H1 (cell line): Measurements from ENCODE around the gene FGF12. TPM values are rescaled to one million over a fixed set of nuclear protein-coding genes. Genes with fewer than 3 reads are reported as not detected.

Experiments
- CTCF ChIA-PET: fragments of 300-600 bp; sonication (Branson Sonifier 250); formaldehyde crosslinking; loops from one replicate; lab custom pipeline; 2021; ENCODE audit not compliant: partially characterized antibody; lab: Charles Lee
- POLR2A ChIA-PET: fragments of 300-600 bp; sonication (Branson Sonifier 250); formaldehyde crosslinking; loops from one replicate; lab custom pipeline; 2021; ENCODE audit warnings: inconsistent platforms; ENCODE audit not compliant: partially characterized antibody; lab: Charles Lee
- DNase-seq, 2 experiments: peaks; one replicate each; pipeline versions ENCODE4 v3.0.0 to v3.0.0-alpha.2; 2010 to 2022; ENCODE audit warnings: low spot score in 2 of 2, low read depth in 1 of 2, mixed read lengths in 1 of 2
- FAIRE-seq: peaks from 2 replicates; lab custom pipeline; 2011; peaks lifted over from hg19 to GRCh38; lab: Jason Lieb, UNC
- H2AFZ ChIP-seq: 2 replicates; pipeline ENCODE4 v1.8.1; 2012; ENCODE audit warnings: low read length, inconsistent platforms
- H2AK5ac ChIP-seq: 2 replicates; pipeline ENCODE4 v1.6.1; 2013; ENCODE audit warnings: low read depth, low read length
- H2BK120ac ChIP-seq: replicated peaks from 2 replicates; pipeline ENCODE3; 2013; ENCODE audit warnings: low read depth, low read length, inconsistent platforms
- H2BK12ac ChIP-seq: 2 replicates; pipeline ENCODE4 v1.6.1; 2013; ENCODE audit warnings: low read depth, low read length
- H2BK15ac ChIP-seq: 2 replicates; pipeline ENCODE4 v1.6.1; 2013; ENCODE audit warnings: low read length
- H2BK20ac ChIP-seq: 2 replicates; pipeline ENCODE4 v1.6.1; 2013; ENCODE audit warnings: low read length
- H2BK5ac ChIP-seq: 2 replicates; pipeline ENCODE4 v1.6.1; 2013; ENCODE audit warnings: low read depth, low read length
- H3K14ac ChIP-seq: 2 replicates; pipeline ENCODE4 v1.6.1; 2013; ENCODE audit warnings: inconsistent platforms; ENCODE audit not compliant: insufficient read length
- H3K18ac ChIP-seq: 2 replicates; pipeline ENCODE4 v1.6.1; 2013; ENCODE audit warnings: low read length; ENCODE audit errors: extremely low read depth
- H3K23ac ChIP-seq: 2 replicates; pipeline ENCODE4 v1.6.1; 2013; ENCODE audit warnings: inconsistent platforms; ENCODE audit not compliant: insufficient read length
- H3K23me2 ChIP-seq: 2 replicates; pipeline ENCODE4 v1.6.1; 2013; ENCODE audit warnings: low read depth, low read length
- H3K27ac ChIP-seq: 2 replicates; pipeline ENCODE4 v1.6.1; 2011; ENCODE audit warnings: low read depth, low read length, inconsistent platforms
- H3K27me3 ChIP-seq, 4 experiments: replicated peaks in 1 of 4; 1 replicate in 1 of 4; 2 replicates in 3 of 4; pipeline versions ENCODE4 v1.6.1 to v1.8.1; 2011 to 2013; ENCODE audit warnings: low read length in 3 of 4, mild to moderate bottlenecking in 3 of 4, inconsistent platforms in 2 of 4, mixed read lengths in 2 of 4, moderate library complexity in 1 of 4; ENCODE audit not compliant: control insufficient read depth in 3 of 4, insufficient read depth in 3 of 4; ENCODE audit errors: extremely low read depth in 1 of 4
- H3K36me3 ChIP-seq, 4 experiments: 2 replicates each; pipeline versions ENCODE4 v1.6.1 to v1.8.1; 2011 to 2013; ENCODE audit warnings: mild to moderate bottlenecking in 4 of 4, low read length in 3 of 4, moderate library complexity in 2 of 4, control low read depth in 1 of 4, inconsistent platforms in 1 of 4; ENCODE audit not compliant: insufficient read depth in 4 of 4, control insufficient read depth in 2 of 4
- H3K4ac ChIP-seq: replicated peaks from 2 replicates; pipeline ENCODE3; 2013; ENCODE audit warnings: low read length, low read depth, mixed read lengths, inconsistent platforms; ENCODE audit not compliant: insufficient read length
- H3K4me1 ChIP-seq, 4 experiments: replicated peaks in 1 of 4; 1 replicate in 1 of 4; 2 replicates in 3 of 4; pipeline versions ENCODE4 v1.6.1 to v1.8.1; 2011 to 2013; ENCODE audit warnings: low read length in 3 of 4, inconsistent platforms in 2 of 4, mixed read lengths in 1 of 4; ENCODE audit not compliant: insufficient read depth in 4 of 4, control insufficient read depth in 3 of 4
- H3K4me2 ChIP-seq, 2 experiments: 2 replicates each; pipeline versions ENCODE4 v1.6.1 to v1.8.1; 2011 to 2013; ENCODE audit warnings: low read depth in 2 of 2, low read length in 2 of 2, control low read depth in 1 of 2, inconsistent platforms in 1 of 2, mild to moderate bottlenecking in 1 of 2; ENCODE audit not compliant: insufficient read depth in 1 of 2
- H3K4me3 ChIP-seq, 4 experiments: fragments of 200-600, 300-600 bp in 1 of 4; sonication (generic), shearing (Covaris generic), sonication (Bioruptor Twin) in 1 of 4; 2 replicates each; pipeline versions ENCODE4 v1.5.1 to v1.8.1; 2011 to 2016; ENCODE audit warnings: low read length in 4 of 4, low read depth in 3 of 4, control low read depth in 2 of 4, inconsistent platforms in 2 of 4, mild to moderate bottlenecking in 2 of 4, mixed read lengths in 1 of 4, moderate library complexity in 1 of 4; ENCODE audit not compliant: insufficient read depth in 2 of 4; ENCODE audit errors: extremely low read depth in 1 of 4
- H3K56ac ChIP-seq: replicated peaks from 2 replicates; pipeline ENCODE3; 2013; ENCODE audit warnings: low read depth, mild to moderate bottlenecking, mixed read lengths, low read length, inconsistent platforms; ENCODE audit not compliant: insufficient read length
- H3K79me1 ChIP-seq: 2 replicates; pipeline ENCODE4 v1.6.1; 2013; ENCODE audit warnings: low read depth, low read length, control low read depth
- H3K79me2 ChIP-seq, 2 experiments: 2 replicates each; pipeline versions ENCODE4 v1.6.1 to v1.8.1; 2012 to 2013; ENCODE audit warnings: low read length in 2 of 2, mild to moderate bottlenecking in 2 of 2, inconsistent platforms in 1 of 2; ENCODE audit not compliant: insufficient read depth in 2 of 2, control insufficient read depth in 1 of 2
- H3K9ac ChIP-seq, 4 experiments: replicated peaks in 1 of 4; 1 replicate in 1 of 4; 2 replicates in 3 of 4; pipeline versions ENCODE4 v1.6.1 to v1.8.1; 2011 to 2013; ENCODE audit warnings: low read depth in 3 of 4, low read length in 3 of 4, control low read depth in 2 of 4, mild to moderate bottlenecking in 2 of 4, moderate library complexity in 2 of 4, inconsistent platforms in 1 of 4; ENCODE audit errors: extremely low read depth in 1 of 4
- H3K9me3 ChIP-seq, 2 experiments: 2 replicates each; pipeline versions ENCODE4 v1.6.1 to v1.8.1; 2012 to 2013; ENCODE audit warnings: mild to moderate bottlenecking in 2 of 2, moderate library complexity in 2 of 2, control low read depth in 1 of 2, inconsistent platforms in 1 of 2, low read depth in 1 of 2, low read length in 1 of 2, mixed read lengths in 1 of 2; ENCODE audit not compliant: insufficient read depth in 2 of 2
- H4K20me1 ChIP-seq, 2 experiments: replicated peaks in 1 of 2; 2 replicates each; pipeline versions ENCODE3 to v1.8.1; 2011 to 2013; ENCODE audit warnings: inconsistent platforms in 2 of 2, low read length in 2 of 2, mild to moderate bottlenecking in 1 of 2; ENCODE audit not compliant: insufficient read depth in 2 of 2, control insufficient read depth in 1 of 2
- H4K5ac ChIP-seq: 2 replicates; pipeline ENCODE4 v1.6.1; 2013; ENCODE audit warnings: low read length, low read depth, mixed read lengths, inconsistent platforms; ENCODE audit not compliant: insufficient read length
- H4K8ac ChIP-seq: 2 replicates; pipeline ENCODE4 v1.8.0; 2013; ENCODE audit warnings: mild to moderate bottlenecking, moderate library complexity, low read length, inconsistent platforms; ENCODE audit not compliant: insufficient read depth; ENCODE audit errors: extremely low read depth
- H4K91ac ChIP-seq: replicated peaks from 2 replicates; pipeline ENCODE3; 2013; ENCODE audit warnings: low read length, mixed read lengths, inconsistent platforms; ENCODE audit not compliant: insufficient read length
- MAFK ChIP-seq: IDR thresholded peaks from 2 replicates; pipeline ENCODE4 v1.6.1; 2012; ENCODE audit warnings: low read depth, mild to moderate bottlenecking, improper control_type of control experiment, low read length
- RAD21 ChIP-seq, 2 experiments: IDR thresholded peaks in 1 of 2; conservative IDR thresholded peaks in 1 of 2; 2 replicates each; pipeline ENCODE4 v1.6.1; 2011; ENCODE audit warnings: low read depth in 2 of 2, low read length in 2 of 2, improper control_type of control experiment in 1 of 2, inconsistent platforms in 1 of 2, mild to moderate bottlenecking in 1 of 2, moderate library complexity in 1 of 2
- TCF12 ChIP-seq: IDR thresholded peaks from 2 replicates; pipeline ENCODE4 v1.6.1; 2011; ENCODE audit warnings: low read depth, mild to moderate bottlenecking, low read length
- WGBS, 2 experiments: shearing (Covaris generic) in 1 of 2; methylation state at CpG; one replicate each; pipeline versions ENCODE4 v1.1.6 to v1.1.7; 2013 to 2015; ENCODE audit warnings: low lambda C conversion rate in 2 of 2, mixed read lengths in 2 of 2, inconsistent platforms in 1 of 2, low coverage in 1 of 2, missing lambda C conversion rate in 1 of 2; ENCODE audit not compliant: insufficient replicate concordance in 2 of 2, insufficient coverage in 1 of 2, insufficient read length in 1 of 2; ENCODE audit errors: extremely low coverage in 1 of 2, missing lambda C conversion rate in 1 of 2; 5-methylcytosine and 5-hydroxymethylcytosine counted together
- polyA plus RNA-seq, 7 experiments: library from polyadenylated mRNA; depleted of rRNA in 3 of 7; stranded (reverse) in 5 of 7; unstranded in 2 of 7; fragments of >200 nt in 5 of 7; fragments of 200-250 nt in 2 of 7; gene quantifications; 1 replicate in 5 of 7; 2 replicates in 1 of 7; 4 replicates in 1 of 7; pipeline versions ENCODE4 v1.2.1 to v1.2.3, GENCODE V29; 2011 to 2013; ENCODE audit warnings: missing spikeins in 2 of 7, mixed read lengths in 2 of 7
- total RNA-seq: library from RNA; stranded (reverse); fragmentation: NEBNext Ultra II Directional; extraction: Animal tissue kit (Norgen Biotek cat#: 25700); gene quantifications from 2 replicates; pipeline ENCODE4 v1.2.1, GENCODE V29; 2021
- TF ChIP-seq, protein P1 (sequence below), 3 experiments: IDR thresholded peaks; 1 replicate in 2 of 3; 2 replicates in 1 of 3; pipeline versions ENCODE4 v1.5.1 to v1.6.1; 2011; ENCODE audit warnings: low read length in 3 of 3, mild to moderate bottlenecking in 3 of 3, inconsistent platforms in 2 of 3, low read depth in 1 of 3, moderate library complexity in 1 of 3; ENCODE audit not compliant: insufficient read depth in 1 of 3; ENCODE audit errors: control extremely low read depth in 1 of 3

FGF12 gene
- total and polyA plus RNA-seq, 2 of the 8 experiments (the other 6 are each of a cell fraction or from before 2014, with no cell fraction given), result 4.1 to 16.6 TPM

DNA sequence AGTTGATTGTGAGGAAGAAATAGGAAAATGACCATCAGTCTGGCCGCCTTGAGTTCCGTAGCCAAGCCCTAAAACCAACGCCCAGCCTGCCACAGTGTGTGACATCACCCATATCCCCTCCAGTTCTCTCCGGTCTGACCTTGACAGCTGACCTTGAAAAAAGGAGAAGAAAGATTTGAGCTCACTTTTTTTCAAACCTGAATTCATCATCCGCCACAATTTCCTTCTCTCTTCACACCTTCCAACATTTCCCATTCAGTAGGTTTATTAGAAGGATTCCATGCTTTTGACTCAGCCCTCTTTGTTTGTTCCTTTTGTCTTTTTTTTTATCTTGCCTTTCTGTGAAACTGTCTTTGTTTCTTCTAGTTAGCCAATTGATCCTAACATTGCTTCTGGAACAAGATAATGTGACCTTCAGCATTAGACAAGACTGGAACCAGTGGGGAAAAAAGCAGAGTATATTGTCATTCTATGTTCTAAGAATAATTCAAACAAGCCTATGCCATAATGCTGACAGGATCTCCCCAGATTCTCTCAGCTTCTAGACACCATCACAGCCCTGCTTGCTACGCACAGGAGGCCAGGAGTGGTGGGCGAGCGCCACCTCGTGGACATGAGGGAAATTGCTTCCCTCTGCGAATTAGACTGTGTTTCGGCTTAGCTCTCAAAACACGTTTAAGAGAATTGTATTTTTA is 283.1 kb downstream of the FGF12 start:
- no peak overlapping the region for H3K27ac ChIP-seq
- no peak overlapping the region for H2BK120ac ChIP-seq
- H3K9me3 ChIP-seq, result no peaks in the 10 kb centered on the region
- H3K4ac ChIP-seq, result no peak overlapping the region
- H3K36me3 ChIP-seq, result no peaks in the 10 kb centered on the region
- no peak overlapping the region for H4K8ac ChIP-seq
- no peak overlapping the region for H3K56ac ChIP-seq
- peaks cover 0 to 4% (median 0%) of the 10 kb centered on the region in 4 experiments; a peak in 1 of 7 replicates for H3K4me1 ChIP-seq
- no peak overlapping the region for H3K23ac ChIP-seq
- H3K27me3 ChIP-seq, result peaks cover 0 to 1% (median 0%) of the 10 kb centered on the region in 4 experiments; a peak in 1 of 7 replicates
- DNase-seq (peak; percentile 47 to 88), FAIRE-seq (peak; percentile 93)
- H2BK20ac ChIP-seq, result no peak overlapping the region
- H2BK12ac ChIP-seq, result no peak overlapping the region; the same call in 1 of the 2 replicates
- H4K5ac ChIP-seq, result no peak overlapping the region
- H3K4me3 ChIP-seq, result no peak overlapping the region
- POLR2A ChIA-PET, result no interaction called here
- H2BK15ac ChIP-seq, result no peak overlapping the region
- H3K14ac ChIP-seq, result no peak overlapping the region
- H2BK5ac ChIP-seq, result no peak overlapping the region
- CTCF ChIA-PET, result interaction anchor here (0.6 to 3.9 kb wide), 64 partner anchors 9 to 1306 kb away, joined by 3 to 36 read pairs (median 4); no protein-coding TSS in a partner anchor
- H3K18ac ChIP-seq, result no peak overlapping the region
- H3K23me2 ChIP-seq, result no peaks in the 10 kb centered on the region
- H3K79me2 ChIP-seq, result no peaks in the 10 kb centered on the region
- H3K9ac ChIP-seq, result no peak overlapping the region
- TF ChIP-seq TCF12 (no peak), RAD21 (IDR thresholded peaks at IDR 0.05 in 1 of 2, conservative IDR thresholded peaks at IDR 0.05 in 1 of 2; ENCODE audit: low read depth in 2 of 2, low read length in 2 of 2) (peak; percentile 99 to 100), MAFK (peak; percentile 21; the same call in 1 of the 2 replicates)
- TF ChIP-seq, protein P1, sequence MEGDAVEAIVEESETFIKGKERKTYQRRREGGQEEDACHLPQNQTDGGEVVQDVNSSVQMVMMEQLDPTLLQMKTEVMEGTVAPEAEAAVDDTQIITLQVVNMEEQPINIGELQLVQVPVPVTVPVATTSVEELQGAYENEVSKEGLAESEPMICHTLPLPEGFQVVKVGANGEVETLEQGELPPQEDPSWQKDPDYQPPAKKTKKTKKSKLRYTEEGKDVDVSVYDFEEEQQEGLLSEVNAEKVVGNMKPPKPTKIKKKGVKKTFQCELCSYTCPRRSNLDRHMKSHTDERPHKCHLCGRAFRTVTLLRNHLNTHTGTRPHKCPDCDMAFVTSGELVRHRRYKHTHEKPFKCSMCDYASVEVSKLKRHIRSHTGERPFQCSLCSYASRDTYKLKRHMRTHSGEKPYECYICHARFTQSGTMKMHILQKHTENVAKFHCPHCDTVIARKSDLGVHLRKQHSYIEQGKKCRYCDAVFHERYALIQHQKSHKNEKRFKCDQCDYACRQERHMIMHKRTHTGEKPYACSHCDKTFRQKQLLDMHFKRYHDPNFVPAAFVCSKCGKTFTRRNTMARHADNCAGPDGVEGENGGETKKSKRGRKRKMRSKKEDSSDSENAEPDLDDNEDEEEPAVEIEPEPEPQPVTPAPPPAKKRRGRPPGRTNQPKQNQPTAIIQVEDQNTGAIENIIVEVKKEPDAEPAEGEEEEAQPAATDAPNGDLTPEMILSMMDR (IDR thresholded peaks at IDR 0.05; ENCODE audit: control extremely low read depth in 1 of 3, insufficient read depth in 1 of 3, low read depth in 1 of 3, low read length in 3 of 3), result peak; percentile 93 to 98 (median 95)
- TF ChIP-seq, all 59 proteins: peak for 3
- Histone ChIP-seq H3K4me2 (no peak overlapping the region), H4K20me1 (no peaks in the 10 kb centered on the region), H2AFZ (no peak overlapping the region), H4K91ac (no peak overlapping the region), H3K79me1 (no peaks in the 10 kb centered on the region), H2AK5ac (no peak overlapping the region)
- 42% methylated on average over 12 of the region's 12 CpGs; no CpG with 5 or more reads in 1 of the 2 experiments for WGBS, 2 experiments
